ENCODE data around the gene IFNA21.

- TF ChIP-seq CTCF (IDR thresholded peaks at IDR 0.05), result no peak
- no peak for TF ChIP-seq POLR2AphosphoS5 (IDR thresholded peaks at IDR 0.05)
These were observed 25.0 kb downstream of the IFNA21 start, which contains the start of gene IFNW1 for GRCh38 chr9:21141427-21141882.

Data from sigmoid colon (tissue), 4 donors.